HG02870 (cell line): Measurements from ENCODE around the gene SPIN4.
"Not testable (repeated sequence)": the region's sequence is repeated elsewhere in the genome, so short reads cannot be mapped to it uniquely, and the experiment has no call there.

Source experiments
- ATAC-seq: cut with Tn5 transposase; IDR thresholded peaks from one replicate; pipeline ENCODE4 v1.9.1; 2021; ENCODE audit warnings: mild to moderate bottlenecking, moderate library complexity; ENCODE audit not compliant: unreplicated experiment

SPIN4 gene

DNA sequence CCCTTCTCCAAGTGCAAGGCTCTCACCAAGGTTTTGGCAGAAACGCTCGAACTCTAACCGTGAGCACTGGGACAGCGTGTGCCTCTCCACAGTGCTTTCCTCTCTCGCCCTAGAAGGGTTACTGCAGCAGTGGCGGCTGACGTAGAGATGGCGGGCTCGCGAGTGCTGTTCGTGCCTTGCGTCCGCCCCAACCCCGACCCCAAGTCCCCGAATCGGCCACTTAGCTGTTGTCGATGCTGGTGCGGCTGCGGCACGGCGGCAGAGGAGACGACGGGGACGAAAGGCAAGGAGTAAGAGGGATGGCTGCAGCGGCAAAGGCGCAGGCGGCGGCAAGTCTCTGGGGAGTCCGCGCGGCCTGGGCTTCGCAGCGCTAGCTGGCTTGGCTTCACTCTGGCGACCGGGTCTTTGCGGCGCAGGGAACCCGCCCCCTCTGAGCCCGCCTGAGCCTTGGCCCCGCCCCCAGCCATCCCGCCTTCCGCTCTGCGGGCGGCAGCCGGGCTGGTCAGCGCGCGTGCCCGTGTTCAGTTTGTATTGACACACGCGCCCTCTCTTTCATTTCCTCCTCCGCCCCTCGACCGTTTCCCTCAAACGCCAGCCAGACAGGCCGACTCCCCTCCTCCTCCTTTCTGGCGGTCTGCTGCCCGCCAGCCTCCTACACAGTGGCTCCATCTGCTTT lies at the start of gene SPIN4:
SPIN4 (minus strand) TSS at position 392 of the 676 bp plus-strand sequence. CDS start 513 bp downstream, outside the sequence.
- peak; percentile 88 for ATAC-seq

DNA sequence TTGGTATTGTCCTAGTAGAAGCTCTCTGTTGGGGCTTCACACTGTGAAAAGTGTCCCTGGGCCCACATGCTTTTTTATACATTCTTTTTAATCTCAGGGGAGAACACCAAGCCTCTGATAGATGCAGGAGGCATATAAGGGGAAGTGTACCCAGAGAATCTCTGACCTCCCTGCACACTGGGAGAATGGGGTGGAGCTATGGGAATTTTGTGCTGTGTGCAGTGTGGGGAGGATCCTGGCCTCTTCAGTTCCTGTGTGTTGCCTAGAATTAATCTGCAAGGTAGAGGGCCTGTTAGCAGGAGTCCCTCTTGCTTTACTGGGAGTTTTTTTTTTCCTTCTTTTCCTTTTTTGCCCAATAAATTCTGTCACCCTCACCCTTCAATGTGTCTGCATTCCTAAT lies 49.2 kb upstream of the SPIN4 start:
- no peak for ATAC-seq

GRCh38 chrX:63394872-63395271 lies 43.7 kb upstream of the SPIN4 start:
- ATAC-seq, result no peak

DNA sequence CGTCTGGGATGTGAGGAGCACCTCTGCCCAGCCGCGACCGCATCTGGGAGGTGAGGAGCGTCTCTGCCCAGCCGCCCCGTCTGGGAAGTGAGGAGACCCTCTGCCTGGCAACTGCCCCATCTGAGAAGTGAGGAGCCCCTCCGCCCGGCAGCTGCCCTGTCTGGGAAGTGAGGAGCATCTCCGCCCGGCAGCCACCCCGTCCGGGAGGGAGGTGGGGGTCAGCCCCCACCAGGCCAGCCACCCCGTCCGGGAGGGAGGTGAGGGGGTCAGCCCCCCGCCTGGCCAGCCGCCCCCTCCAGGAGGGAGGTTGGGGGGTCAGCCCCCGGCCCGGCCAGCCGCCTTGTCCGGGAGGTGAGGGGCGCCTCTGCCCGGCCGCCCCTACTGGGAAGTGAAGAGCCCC lies 42.0 kb upstream of the SPIN4 start:
- not testable (repeated sequence) for ATAC-seq

- no peak for ATAC-seq
These were observed 36.3 kb upstream of the SPIN4 start for GRCh38 chrX:63387411-63387810.

GRCh38 chrX:63384263-63384662 lies 33.1 kb upstream of the SPIN4 start:
- ATAC-seq, result not testable (repeated sequence)

DNA sequence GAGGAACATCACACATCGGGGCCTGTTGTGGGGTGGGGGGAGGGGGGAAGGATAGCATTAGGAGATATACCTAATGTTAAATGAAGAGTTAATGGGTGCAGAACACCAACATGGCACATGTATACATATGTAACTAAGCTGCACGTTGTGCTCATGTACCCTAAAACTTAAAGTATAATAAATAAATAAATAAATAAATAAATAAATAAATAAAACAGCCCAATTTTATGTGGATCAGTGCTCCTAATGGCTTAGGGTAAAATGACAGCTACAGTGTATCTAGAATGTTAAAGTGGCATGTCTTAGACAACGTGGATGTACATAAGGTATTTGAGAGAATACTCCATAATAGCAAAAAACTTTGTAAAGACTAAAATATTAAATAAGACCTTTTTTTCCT lies 21.9 kb upstream of the SPIN4 start:
- ATAC-seq, result not testable (repeated sequence)

DNA sequence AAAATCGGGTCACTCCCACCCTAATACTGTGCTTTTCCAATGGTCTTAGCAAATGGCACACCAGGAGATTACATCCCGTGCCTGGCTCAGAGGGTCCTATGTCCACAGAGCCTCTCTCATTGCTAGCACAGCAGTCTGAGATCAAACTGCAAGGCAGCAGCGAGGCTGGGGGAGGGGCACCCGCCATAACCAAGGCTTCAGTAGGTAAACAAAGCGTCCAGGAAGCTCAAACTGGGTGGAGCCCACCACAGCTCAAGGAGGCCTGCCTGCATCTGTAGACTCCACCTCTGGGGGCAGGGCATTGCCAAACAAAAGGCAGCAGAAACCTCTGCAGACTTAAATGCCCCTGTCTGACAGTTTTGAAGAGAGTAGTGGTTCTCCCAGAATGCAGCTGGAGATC lies 16.6 kb upstream of the SPIN4 start:
- not testable (repeated sequence) for ATAC-seq

DNA sequence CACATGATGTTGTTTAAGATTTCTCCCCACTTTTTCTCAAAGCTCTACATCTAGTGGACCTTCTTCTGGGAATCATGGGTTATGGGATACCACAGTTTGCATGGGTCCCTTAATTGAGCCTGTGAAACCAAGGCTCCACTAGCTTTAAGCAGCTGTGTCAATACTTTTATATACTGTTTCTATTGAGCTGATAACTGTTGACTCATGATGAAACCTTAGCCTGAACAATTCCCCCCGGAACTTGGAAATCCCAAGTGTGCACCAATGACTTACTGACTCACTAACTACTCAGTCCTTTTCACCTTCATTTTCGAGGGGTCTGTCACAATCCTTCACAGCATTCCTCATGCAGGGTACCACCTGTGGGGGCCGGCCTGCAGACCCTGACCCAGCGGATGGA lies 12.7 kb upstream of the SPIN4 start:
- ATAC-seq, result no peak

DNA sequence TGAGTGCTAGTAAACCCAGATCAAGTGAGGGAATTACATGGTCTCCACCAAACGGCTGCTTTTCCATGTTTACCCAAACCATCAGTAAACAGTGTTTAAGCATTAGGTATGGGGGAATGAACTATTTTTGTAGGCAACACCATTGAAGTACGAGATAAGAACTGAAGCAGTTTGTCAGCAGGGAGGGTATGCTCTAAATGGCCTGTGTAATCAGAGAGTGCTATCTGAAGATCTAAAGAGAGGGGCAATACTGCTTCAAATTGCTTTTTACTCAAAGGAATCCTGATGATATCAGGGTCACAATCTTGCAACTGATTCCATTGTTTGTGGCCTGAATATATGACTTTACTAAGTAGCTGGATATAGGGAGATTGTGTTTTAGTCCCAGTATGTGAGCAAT lies 10.4 kb upstream of the SPIN4 start:
- no peak for ATAC-seq

- ATAC-seq, result no peak
These were observed 3.4 kb upstream of the SPIN4 start for GRCh38 chrX:63354484-63354883.

DNA sequence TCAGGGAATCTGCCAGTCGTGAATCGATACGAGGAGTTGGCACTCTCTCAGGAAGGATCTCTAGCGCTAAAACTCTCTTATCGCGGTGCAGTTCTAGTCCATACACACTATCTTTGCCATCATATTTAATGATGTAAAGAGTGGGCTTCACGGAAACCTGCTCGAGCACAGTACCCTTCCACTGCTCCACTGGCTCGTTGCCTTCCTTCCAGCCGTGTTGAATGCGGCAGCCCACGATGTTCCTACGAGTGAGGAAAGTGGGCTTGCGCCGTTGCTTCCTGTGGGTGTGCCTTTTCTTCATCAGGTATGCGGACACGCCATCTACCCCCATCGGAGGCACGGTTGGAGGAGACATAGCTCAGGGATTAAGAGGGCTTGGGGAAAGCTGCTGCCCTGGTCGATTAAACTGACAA lies 661 bp downstream of the SPIN4 start:
- ATAC-seq, result peak; percentile 37

GRCh38 chrX:63349307-63349706 lies 1.8 kb downstream of the SPIN4 start:
- no peak for ATAC-seq

GRCh38 chrX:63330681-63331080 lies 20.5 kb downstream of the SPIN4 start:
- ATAC-seq, result no peak

GRCh38 chrX:63327788-63328187 lies 23.3 kb downstream of the SPIN4 start:
- ATAC-seq, result no peak

GRCh38 chrX:63299596-63299995 lies 51.5 kb downstream of the SPIN4 start:
- no peak for ATAC-seq
